ENCODE measurements around the gene EGFL8.

EGFL8 gene

GRCh38 chr6:32154514-32155161, 9.8 kb upstream of the EGFL8 start:
- H3K27me3 ChIP-seq (ENCODE audit: control insufficient read depth, insufficient read depth, low read length), result peaks cover 32% of the 10 kb centered on the region
- no peak overlapping the region for H3K27ac ChIP-seq (ENCODE audit: low read length)
- no peaks in the 10 kb centered on the region for H3K9me3 ChIP-seq (ENCODE audit: control insufficient read depth, low read depth, low read length)
- peaks cover 23% of the 10 kb centered on the region for H3K4me1 ChIP-seq (ENCODE audit: control insufficient read depth, low read depth, low read length)
- H3K4me3 ChIP-seq (ENCODE audit: low read length), result peak overlapping the region; percentile 98
- peak overlapping the region; percentile 95 for H3K9ac ChIP-seq (ENCODE audit: low read length)
- H3K36me3 ChIP-seq (ENCODE audit: control insufficient read depth, low read depth, low read length), result peaks cover 23% of the 10 kb centered on the region

GRCh38 chr6:32156891-32157290, 7.5 kb upstream of the EGFL8 start:
- no peak overlapping the region for H3K27ac ChIP-seq (ENCODE audit: low read length)
- H3K27me3 ChIP-seq (ENCODE audit: control insufficient read depth, insufficient read depth, low read length), result peaks cover 14% of the 10 kb centered on the region
- peaks cover 16% of the 10 kb centered on the region for H3K4me1 ChIP-seq (ENCODE audit: control insufficient read depth, low read depth, low read length)
- peaks cover 23% of the 10 kb centered on the region for H3K36me3 ChIP-seq (ENCODE audit: control insufficient read depth, low read depth, low read length)
- no peak overlapping the region for H3K4me3 ChIP-seq (ENCODE audit: low read length)
- H3K9me3 ChIP-seq (ENCODE audit: control insufficient read depth, low read depth, low read length), result no peaks in the 10 kb centered on the region
- no peak overlapping the region for H3K9ac ChIP-seq (ENCODE audit: low read length)

GRCh38 chr6:32158052-32158451, 6.3 kb upstream of the EGFL8 start:
- Histone ChIP-seq H3K36me3 (ENCODE audit: control insufficient read depth, low read depth, low read length) (peaks cover 29% of the 10 kb centered on the region), H3K27ac (ENCODE audit: low read length) (no peak overlapping the region), H3K4me3 (ENCODE audit: low read length) (no peak overlapping the region), H3K9ac (ENCODE audit: low read length) (no peak overlapping the region), H3K4me1 (ENCODE audit: control insufficient read depth, low read depth, low read length) (peaks cover 5% of the 10 kb centered on the region), H3K9me3 (ENCODE audit: control insufficient read depth, low read depth, low read length) (no peaks in the 10 kb centered on the region), H3K27me3 (ENCODE audit: control insufficient read depth, insufficient read depth, low read length) (peaks cover 2% of the 10 kb centered on the region)

- Histone ChIP-seq H3K36me3 (ENCODE audit: control insufficient read depth, low read depth, low read length) (peaks cover 23% of the 10 kb centered on the region), H3K9ac (ENCODE audit: low read length) (no peak overlapping the region)
Measured at GRCh38 chr6:32163559-32164258, 686 bp upstream of the EGFL8 start.

GRCh38 chr6:32166411-32167061, 2.1 kb downstream of the EGFL8 start:
- no peak overlapping the region for H3K27ac ChIP-seq (ENCODE audit: low read length)
- no peak overlapping the region for H3K4me3 ChIP-seq (ENCODE audit: low read length)
- no peaks in the 10 kb centered on the region for H3K9me3 ChIP-seq (ENCODE audit: control insufficient read depth, low read depth, low read length)
- no peaks in the 10 kb centered on the region for H3K4me1 ChIP-seq (ENCODE audit: control insufficient read depth, low read depth, low read length)
- H3K36me3 ChIP-seq (ENCODE audit: control insufficient read depth, low read depth, low read length), result peaks cover 49% of the 10 kb centered on the region
- no peaks in the 10 kb centered on the region for H3K27me3 ChIP-seq (ENCODE audit: control insufficient read depth, insufficient read depth, low read length)
- H3K9ac ChIP-seq (ENCODE audit: low read length), result no peak overlapping the region

More at GRCh38 chr6:32163559-32164258, 686 bp upstream of the EGFL8 start:
- no peak overlapping the region for H3K4me3 ChIP-seq (ENCODE audit: low read length)
- H3K9me3 ChIP-seq (ENCODE audit: control insufficient read depth, low read depth, low read length), result no peaks in the 10 kb centered on the region
- H3K27me3 ChIP-seq (ENCODE audit: control insufficient read depth, insufficient read depth, low read length), result no peaks in the 10 kb centered on the region
- H3K27ac ChIP-seq (ENCODE audit: low read length), result no peak overlapping the region
- H3K4me1 ChIP-seq (ENCODE audit: control insufficient read depth, low read depth, low read length), result no peaks in the 10 kb centered on the region

GRCh38 chr6:32167154-32167760, 2.9 kb downstream of the EGFL8 start:
- no peaks in the 10 kb centered on the region for H3K9me3 ChIP-seq (ENCODE audit: control insufficient read depth, low read depth, low read length)
- no peaks in the 10 kb centered on the region for H3K4me1 ChIP-seq (ENCODE audit: control insufficient read depth, low read depth, low read length)
- H3K9ac ChIP-seq (ENCODE audit: low read length), result no peak overlapping the region
- H3K4me3 ChIP-seq (ENCODE audit: low read length), result no peak overlapping the region
- no peaks in the 10 kb centered on the region for H3K27me3 ChIP-seq (ENCODE audit: control insufficient read depth, insufficient read depth, low read length)
- H3K36me3 ChIP-seq (ENCODE audit: control insufficient read depth, low read depth, low read length), result peaks cover 49% of the 10 kb centered on the region
- no peak overlapping the region for H3K27ac ChIP-seq (ENCODE audit: low read length)

- H3K9me3 ChIP-seq (ENCODE audit: control insufficient read depth, low read depth, low read length), result no peaks in the 10 kb centered on the region
- H3K27ac ChIP-seq (ENCODE audit: low read length), result no peak overlapping the region
- H3K9ac ChIP-seq (ENCODE audit: low read length), result no peak overlapping the region
- no peaks in the 10 kb centered on the region for H3K4me1 ChIP-seq (ENCODE audit: control insufficient read depth, low read depth, low read length)
- H3K36me3 ChIP-seq (ENCODE audit: control insufficient read depth, low read depth, low read length), result peaks cover 45% of the 10 kb centered on the region
- no peak overlapping the region for H3K4me3 ChIP-seq (ENCODE audit: low read length)
- H3K27me3 ChIP-seq (ENCODE audit: control insufficient read depth, insufficient read depth, low read length), result no peaks in the 10 kb centered on the region
Measured at GRCh38 chr6:32167761-32168262, 3.4 kb downstream of the EGFL8 start.

GRCh38 chr6:32168350-32168749, 4.0 kb downstream of the EGFL8 start:
- Histone ChIP-seq H3K9ac (ENCODE audit: low read length) (no peak overlapping the region), H3K4me1 (ENCODE audit: control insufficient read depth, low read depth, low read length) (no peaks in the 10 kb centered on the region), H3K27ac (ENCODE audit: low read length) (no peak overlapping the region), H3K9me3 (ENCODE audit: control insufficient read depth, low read depth, low read length) (no peaks in the 10 kb centered on the region), H3K4me3 (ENCODE audit: low read length) (no peak overlapping the region), H3K36me3 (ENCODE audit: control insufficient read depth, low read depth, low read length) (peaks cover 40% of the 10 kb centered on the region), H3K27me3 (ENCODE audit: control insufficient read depth, insufficient read depth, low read length) (no peaks in the 10 kb centered on the region)

- H3K27me3 ChIP-seq (ENCODE audit: control insufficient read depth, insufficient read depth, low read length), result no peaks in the 10 kb centered on the region
- H3K36me3 ChIP-seq (ENCODE audit: control insufficient read depth, low read depth, low read length), result peaks cover 37% of the 10 kb centered on the region
- H3K4me1 ChIP-seq (ENCODE audit: control insufficient read depth, low read depth, low read length), result no peaks in the 10 kb centered on the region
- H3K27ac ChIP-seq (ENCODE audit: low read length), result no peak overlapping the region
- no peak overlapping the region for H3K9ac ChIP-seq (ENCODE audit: low read length)
- H3K9me3 ChIP-seq (ENCODE audit: control insufficient read depth, low read depth, low read length), result no peaks in the 10 kb centered on the region
- no peak overlapping the region for H3K4me3 ChIP-seq (ENCODE audit: low read length)
Measured at GRCh38 chr6:32168807-32169591, 4.6 kb downstream of the EGFL8 start.

- no peak overlapping the region for H3K27ac ChIP-seq (ENCODE audit: low read length)
- H3K9ac ChIP-seq (ENCODE audit: low read length), result no peak overlapping the region
- H3K4me1 ChIP-seq (ENCODE audit: control insufficient read depth, low read depth, low read length), result peaks cover 9% of the 10 kb centered on the region
- H3K4me3 ChIP-seq (ENCODE audit: low read length), result no peak overlapping the region
- no peaks in the 10 kb centered on the region for H3K27me3 ChIP-seq (ENCODE audit: control insufficient read depth, insufficient read depth, low read length)
- no peaks in the 10 kb centered on the region for H3K9me3 ChIP-seq (ENCODE audit: control insufficient read depth, low read depth, low read length)
- H3K36me3 ChIP-seq (ENCODE audit: control insufficient read depth, low read depth, low read length), result peaks cover 38% of the 10 kb centered on the region
Measured at GRCh38 chr6:32170294-32170693, 5.9 kb downstream of the EGFL8 start.

GRCh38 chr6:32171234-32171633, 6.8 kb downstream of the EGFL8 start:
- Histone ChIP-seq H3K27ac (ENCODE audit: low read length) (no peak overlapping the region), H3K27me3 (ENCODE audit: control insufficient read depth, insufficient read depth, low read length) (no peaks in the 10 kb centered on the region), H3K9me3 (ENCODE audit: control insufficient read depth, low read depth, low read length) (no peaks in the 10 kb centered on the region), H3K4me1 (ENCODE audit: control insufficient read depth, low read depth, low read length) (peaks cover 10% of the 10 kb centered on the region), H3K36me3 (ENCODE audit: control insufficient read depth, low read depth, low read length) (peaks cover 38% of the 10 kb centered on the region), H3K9ac (ENCODE audit: low read length) (no peak overlapping the region), H3K4me3 (ENCODE audit: low read length) (no peak overlapping the region)

Data from iPS-18a (cell line).